ENCODE results near the gene FRMD4A. TPM values are rescaled to one million over a fixed set of nuclear protein-coding genes. Genes with fewer than 3 reads are reported as not detected.

Gene FRMD4A
- total RNA-seq, 1 experiment from 2014 or later: 19.6 TPM

DNA sequence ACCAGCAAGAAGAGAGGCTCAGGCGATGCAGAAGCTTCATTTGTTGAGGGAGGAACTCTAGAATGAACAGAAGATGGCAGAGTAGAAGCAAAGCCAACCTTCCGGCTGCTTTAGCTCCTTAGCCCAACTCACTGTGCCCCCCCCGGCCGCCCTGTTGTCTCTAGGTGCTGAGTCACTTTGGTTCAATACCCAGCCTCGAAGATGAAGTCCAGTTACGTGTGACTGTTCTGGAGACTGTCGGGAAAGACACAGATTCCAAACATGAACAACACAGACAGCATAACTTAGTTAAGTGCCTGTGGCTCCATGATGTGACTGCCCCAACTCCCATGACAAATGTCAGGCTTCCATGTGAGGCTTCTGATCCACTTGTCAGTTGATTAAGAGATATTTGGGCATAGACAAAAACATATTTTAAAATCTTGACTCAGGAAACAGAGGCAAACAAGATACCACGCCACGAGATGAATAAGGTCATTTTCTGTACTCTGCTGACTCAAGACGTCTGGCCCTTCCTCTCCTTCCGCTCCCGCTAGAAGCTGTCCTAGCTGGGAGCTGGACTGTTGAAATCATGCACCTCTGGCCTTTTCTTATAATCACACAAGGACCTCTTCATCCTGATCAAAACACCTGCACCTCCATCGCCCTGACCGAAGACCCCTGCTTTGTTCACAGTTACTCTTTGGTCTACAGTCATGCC is 199.3 kb downstream of the FRMD4A start:
- no peaks in the 10 kb centered on the region for H3K79me1 ChIP-seq (ENCODE audit: insufficient read depth, low read depth, low read length, poor library complexity, severe bottlenecking)
- Mint-ChIP-seq H3K27ac (no peak overlapping the region; a peak in 1 of 7 replicates), H3K27me3 (ENCODE audit: low read depth) (no peaks in the 10 kb centered on the region), H3K4me1 (peaks cover 5 to 16% of the 10 kb centered on the region in 2 experiments), H3K36me3 (ENCODE audit: insufficient read depth in 1 of 3, low read depth in 3 of 3) (no peaks in the 10 kb centered on the region; a peak in 1 of 7 replicates), H3K9me3 (no peaks in the 10 kb centered on the region; a peak in 1 of 5 replicates), H3K4me3 (no peak overlapping the region)
- H3K56ac ChIP-seq (ENCODE audit: insufficient read length, low read depth, low read length): no peak overlapping the region
- H2BK12ac ChIP-seq (ENCODE audit: insufficient read length, low read depth, low read length): no peak overlapping the region
- no peak overlapping the region for H3K14ac ChIP-seq (ENCODE audit: insufficient read depth, low read length)
- no peak overlapping the region for H2AK5ac ChIP-seq (ENCODE audit: insufficient read length, low read length)
- TF ChIP-seq CTCF (conservative IDR thresholded peaks at IDR 0.05): no peak
- H3K23ac ChIP-seq (ENCODE audit: insufficient read length, low read depth, low read length): no peak overlapping the region
- H3K79me2 ChIP-seq (ENCODE audit: insufficient read depth, low read length): no peaks in the 10 kb centered on the region; the same call in 1 of the 2 replicates
- H4K91ac ChIP-seq (ENCODE audit: insufficient read length, low read depth, low read length): no peak overlapping the region
- no peaks in the 10 kb centered on the region for H3K9me3 ChIP-seq (ENCODE audit: control insufficient read depth, low read depth, low read length)
- H3K27me3 ChIP-seq (ENCODE audit: insufficient read depth, low read length): no peaks in the 10 kb centered on the region
- H2AFZ ChIP-seq (ENCODE audit: low read length): no peak overlapping the region
- no peaks in the 10 kb centered on the region for H4K20me1 ChIP-seq (ENCODE audit: control insufficient read depth, insufficient read depth, insufficient read length)
- DNase-seq: no peak
- no peak overlapping the region for H2BK120ac ChIP-seq (ENCODE audit: low read depth, low read length, poor library complexity, severe bottlenecking)
- H2BK20ac ChIP-seq (ENCODE audit: low read depth, low read length, poor library complexity, severe bottlenecking): no peak overlapping the region
- H3K23me2 ChIP-seq (ENCODE audit: insufficient read length, low read depth, low read length, poor library complexity, severe bottlenecking): no peaks in the 10 kb centered on the region
- H4K5ac ChIP-seq (ENCODE audit: insufficient read length, low read depth, low read length): no peak overlapping the region
- no peak overlapping the region for H3K4ac ChIP-seq (ENCODE audit: low read depth, low read length)
- peaks cover 4% of the 10 kb centered on the region for H3K4me1 ChIP-seq (ENCODE audit: insufficient read depth, low read length)
- H2BK5ac ChIP-seq (ENCODE audit: insufficient read length, low read length): no peak overlapping the region
- no peak overlapping the region for H3K4me2 ChIP-seq (ENCODE audit: insufficient read depth, insufficient read length, low read length)
- WGBS (ENCODE audit: extremely low coverage, insufficient read length, low lambda C conversion rate): no CpG with 5 or more reads among the region's 14 CpGs
- no peak overlapping the region for H2BK15ac ChIP-seq (ENCODE audit: low read depth, low read length)
- H3T11ph ChIP-seq (ENCODE audit: low read length): no peak overlapping the region
- no peak overlapping the region for H3K27ac ChIP-seq (ENCODE audit: insufficient read length, low read depth, low read length)
- H3K9ac ChIP-seq (ENCODE audit: extremely low read depth, insufficient read length, low read length): no peak overlapping the region
- no peak overlapping the region for H3K18ac ChIP-seq (ENCODE audit: insufficient read length, low read depth, low read length)
- H4K8ac ChIP-seq (replicated peaks; ENCODE audit: insufficient read length, low read depth, low read length): no peak overlapping the region

Data from H9 (cell line).